ENCODE results near the gene COBL. TPM values are rescaled to one million over a fixed set of nuclear protein-coding genes. Genes with fewer than 3 reads are reported as not detected.
A peak's percentile ranks its signal among the peaks of the same experiment; 100 is the strongest.

COBL gene
- polyA plus RNA-seq, 3 donors = not detected

DNA sequence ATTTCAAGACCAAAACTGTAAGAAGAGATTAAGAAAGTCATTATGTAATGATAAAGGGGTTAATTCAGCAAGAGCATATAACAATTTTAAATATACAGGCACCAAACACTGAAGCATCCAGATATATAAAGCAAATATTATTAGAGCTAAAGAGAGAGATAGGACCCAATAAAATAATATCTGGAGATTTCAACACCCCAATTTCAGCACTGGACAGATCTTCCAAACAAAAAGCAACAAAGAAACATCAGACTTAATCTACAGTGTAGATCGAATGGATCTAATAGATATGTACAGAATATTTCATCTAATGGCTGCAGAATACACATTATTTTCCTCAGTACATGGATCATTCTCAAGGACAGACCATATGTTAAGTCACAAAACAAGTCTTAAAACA lies 151.3 kb downstream of the COBL start:
- Mint-ChIP-seq H3K27me3 (ENCODE audit: low read depth in 3 of 3) (peaks cover 0 to 6% (median 2%) of the 10 kb centered on the region in 3 donors), H3K4me3 (no peak overlapping the region), H3K36me3 (no peaks in the 10 kb centered on the region), H3K4me1 (no peaks in the 10 kb centered on the region), H3K27ac (no peak overlapping the region), H3K9me3 (peaks cover 0 to 1% (median 0%) of the 10 kb centered on the region in 7 donors)
- Histone ChIP-seq H3K4me3 (replicated peaks in 1 of 3; ENCODE audit: low read depth in 2 of 3, low read length in 3 of 3) (no peak overlapping the region), H3K27ac (ENCODE audit: low read depth in 1 of 2, low read length in 2 of 2) (no peak overlapping the region), H3K9ac (ENCODE audit: insufficient read depth, low read length, poor library complexity, severe bottlenecking) (no peak overlapping the region), H2AFZ (ENCODE audit: insufficient read depth, low read depth, low read length, poor library complexity, severe bottlenecking) (no peak overlapping the region), H3K4me1 (ENCODE audit: control insufficient read depth in 1 of 2, insufficient read depth in 2 of 2, low read length in 2 of 2) (no peaks in the 10 kb centered on the region), H3K27me3 (ENCODE audit: control insufficient read depth in 2 of 2, insufficient read depth in 2 of 2, low read length in 2 of 2) (peaks cover 0 to 4% of the 10 kb centered on the region in 2 donors), H3K79me2 (ENCODE audit: insufficient read depth, low read length) (no peaks in the 10 kb centered on the region), H4K20me1 (ENCODE audit: insufficient read depth, low read length) (no peaks in the 10 kb centered on the region), H3K9me3 (replicated peaks in 1 of 2; ENCODE audit: control insufficient read depth in 1 of 2, insufficient read depth in 1 of 2, low read length in 2 of 2) (no peaks in the 10 kb centered on the region), H3K36me3 (replicated peaks in 1 of 2; ENCODE audit: control insufficient read depth in 1 of 2, insufficient read depth in 2 of 2, low read length in 2 of 2) (no peaks in the 10 kb centered on the region), H3K4me2 (replicated peaks; ENCODE audit: extremely low read depth, low read length, poor library complexity, severe bottlenecking) (no peak overlapping the region)
- TF ChIP-seq, protein P1, sequence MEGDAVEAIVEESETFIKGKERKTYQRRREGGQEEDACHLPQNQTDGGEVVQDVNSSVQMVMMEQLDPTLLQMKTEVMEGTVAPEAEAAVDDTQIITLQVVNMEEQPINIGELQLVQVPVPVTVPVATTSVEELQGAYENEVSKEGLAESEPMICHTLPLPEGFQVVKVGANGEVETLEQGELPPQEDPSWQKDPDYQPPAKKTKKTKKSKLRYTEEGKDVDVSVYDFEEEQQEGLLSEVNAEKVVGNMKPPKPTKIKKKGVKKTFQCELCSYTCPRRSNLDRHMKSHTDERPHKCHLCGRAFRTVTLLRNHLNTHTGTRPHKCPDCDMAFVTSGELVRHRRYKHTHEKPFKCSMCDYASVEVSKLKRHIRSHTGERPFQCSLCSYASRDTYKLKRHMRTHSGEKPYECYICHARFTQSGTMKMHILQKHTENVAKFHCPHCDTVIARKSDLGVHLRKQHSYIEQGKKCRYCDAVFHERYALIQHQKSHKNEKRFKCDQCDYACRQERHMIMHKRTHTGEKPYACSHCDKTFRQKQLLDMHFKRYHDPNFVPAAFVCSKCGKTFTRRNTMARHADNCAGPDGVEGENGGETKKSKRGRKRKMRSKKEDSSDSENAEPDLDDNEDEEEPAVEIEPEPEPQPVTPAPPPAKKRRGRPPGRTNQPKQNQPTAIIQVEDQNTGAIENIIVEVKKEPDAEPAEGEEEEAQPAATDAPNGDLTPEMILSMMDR (IDR thresholded peaks at IDR 0.05) = no peak
- WGBS (ENCODE audit: insufficient coverage) = no CpG with 5 or more reads among the region's 1 CpG
- no peak for DNase-seq
- intact Hi-C loops (cut with micrococcal nuclease) = no loop called here

DNA sequence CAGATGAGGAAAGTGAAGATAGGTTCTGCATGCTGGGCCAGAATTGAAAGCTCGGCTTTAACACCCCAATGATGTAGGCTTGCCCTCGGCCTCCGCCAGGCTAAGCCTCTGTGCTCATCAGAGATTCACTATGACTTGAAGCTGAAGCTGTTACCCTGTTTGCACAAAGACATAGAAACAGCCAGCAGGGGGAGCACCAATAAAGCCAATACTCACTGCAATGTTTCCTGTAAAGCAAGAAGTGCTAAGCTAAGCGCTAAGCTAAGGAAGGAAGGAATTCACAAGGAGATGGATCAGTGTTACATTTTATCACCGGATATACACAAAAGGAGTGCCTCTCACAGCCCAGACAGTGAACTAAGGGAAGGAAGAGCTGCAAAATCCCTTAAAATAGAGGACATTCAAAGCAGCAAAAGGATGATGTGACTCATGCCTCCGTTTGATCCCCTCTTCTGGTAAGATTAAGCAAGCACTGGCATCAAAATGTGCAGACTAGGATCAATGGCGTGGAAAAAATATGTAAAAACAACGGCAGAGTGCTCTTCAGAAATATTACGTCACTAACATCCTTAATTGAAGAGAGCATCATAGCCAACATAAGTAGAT lies 153.8 kb downstream of the COBL start:
- Mint-ChIP-seq H3K9me3 (peaks cover 0 to 3% (median 0%) of the 10 kb centered on the region in 7 donors), H3K27me3 (ENCODE audit: low read depth in 3 of 3) (peaks cover 0 to 2% (median 2%) of the 10 kb centered on the region in 3 donors), H3K4me3 (no peak overlapping the region), H3K36me3 (no peaks in the 10 kb centered on the region), H3K4me1 (peaks cover 5% of the 10 kb centered on the region), H3K27ac (no peak overlapping the region)
- H3K4me2 ChIP-seq (replicated peaks; ENCODE audit: extremely low read depth, low read length, poor library complexity, severe bottlenecking) = no peak overlapping the region
- TF ChIP-seq, protein P1 (IDR thresholded peaks at IDR 0.05) = peak; percentile 90
- intact Hi-C loops (cut with micrococcal nuclease) = loop anchor here (5.0 kb wide), 2 partner anchors 696 to 1071 kb away; partner anchors contain the start of gene ZPBP (in 2 of the 2)
- peak; percentile 12 to 46 (median 39) for DNase-seq
- H3K4me3 ChIP-seq (replicated peaks in 1 of 3; ENCODE audit: low read depth in 2 of 3, low read length in 3 of 3) = no peak overlapping the region
- H3K27me3 ChIP-seq (ENCODE audit: control insufficient read depth in 2 of 2, insufficient read depth in 2 of 2, low read length in 2 of 2) = peaks cover 0 to 4% of the 10 kb centered on the region in 2 donors
- no peak overlapping the region for H2AFZ ChIP-seq (ENCODE audit: insufficient read depth, low read depth, low read length, poor library complexity, severe bottlenecking)
- H3K9me3 ChIP-seq (replicated peaks in 1 of 2; ENCODE audit: control insufficient read depth in 1 of 2, insufficient read depth in 1 of 2, low read length in 2 of 2) = no peaks in the 10 kb centered on the region
- no peaks in the 10 kb centered on the region for H3K79me2 ChIP-seq (ENCODE audit: insufficient read depth, low read length)
- peaks cover 0 to 5% of the 10 kb centered on the region in 2 donors for H3K4me1 ChIP-seq (ENCODE audit: control insufficient read depth in 1 of 2, insufficient read depth in 2 of 2, low read length in 2 of 2)
- H3K27ac ChIP-seq (ENCODE audit: low read depth in 1 of 2, low read length in 2 of 2) = no peak overlapping the region
- H3K9ac ChIP-seq (ENCODE audit: insufficient read depth, low read length, poor library complexity, severe bottlenecking) = no peak overlapping the region
- H4K20me1 ChIP-seq (ENCODE audit: insufficient read depth, low read length) = no peaks in the 10 kb centered on the region
- H3K36me3 ChIP-seq (replicated peaks in 1 of 2; ENCODE audit: control insufficient read depth in 1 of 2, insufficient read depth in 2 of 2, low read length in 2 of 2) = no peaks in the 10 kb centered on the region
- WGBS (ENCODE audit: insufficient coverage) = 16% methylated on average over 4 of the region's 9 CpGs

All from CD14-positive monocyte (primary cell).